CD14-positive monocyte (primary cell): ENCODE data around the gene SLC27A6. TPM values are rescaled to one million over a fixed set of nuclear protein-coding genes. Genes with fewer than 3 reads are reported as not detected.

Experiments used
- DNase-seq, 3 donors: peaks; one replicate each; pipeline ENCODE4 v3.0.0-alpha.2; 2011 to 2022
- H2AFZ ChIP-seq: 2 replicates; pipeline ENCODE4 v1.6.0; 2012; ENCODE audit warnings: mild to moderate bottlenecking, low read depth, low read length, inconsistent platforms; ENCODE audit not compliant: insufficient read depth, poor library complexity, severe bottlenecking
- H3K27ac ChIP-seq, 2 donors: 1 replicate in 1 of 2; 2 replicates in 1 of 2; pipeline ENCODE4 v1.5.1; 2012 to 2013; ENCODE audit warnings: low read length in 2 of 2, control low read depth in 1 of 2, inconsistent platforms in 1 of 2, low read depth in 1 of 2, mild to moderate bottlenecking in 1 of 2
- H3K27me3 ChIP-seq, 2 donors: one replicate each; pipeline versions ENCODE4 v1.6.0 to v1.6.1; 2011 to 2013; ENCODE audit warnings: low read length in 2 of 2; ENCODE audit not compliant: control insufficient read depth in 2 of 2, insufficient read depth in 2 of 2
- H3K36me3 ChIP-seq, 2 donors: replicated peaks in 1 of 2; 1 replicate in 1 of 2; 2 replicates in 1 of 2; pipeline versions ENCODE4 v1.5.1 to v1.6.1; 2012 to 2013; ENCODE audit warnings: low read length in 2 of 2, control low read depth in 1 of 2, inconsistent platforms in 1 of 2, mild to moderate bottlenecking in 1 of 2; ENCODE audit not compliant: insufficient read depth in 2 of 2, control insufficient read depth in 1 of 2
- H3K4me1 ChIP-seq, 2 donors: 1 replicate in 1 of 2; 2 replicates in 1 of 2; pipeline versions ENCODE4 v1.5.1 to v1.6.1; 2012 to 2013; ENCODE audit warnings: low read length in 2 of 2, control low read depth in 1 of 2, inconsistent platforms in 1 of 2, mild to moderate bottlenecking in 1 of 2, moderate library complexity in 1 of 2; ENCODE audit not compliant: insufficient read depth in 2 of 2, control insufficient read depth in 1 of 2
- H3K4me2 ChIP-seq: replicated peaks from 2 replicates; pipeline ENCODE3; 2012; ENCODE audit warnings: low read length, moderate library complexity, mild to moderate bottlenecking; ENCODE audit not compliant: poor library complexity, severe bottlenecking; ENCODE audit errors: extremely low read depth
- H3K4me3 ChIP-seq, 3 experiments: fragments of 200-600 bp in 1 of 3; sonication (generic) in 1 of 3; replicated peaks in 1 of 3; 1 replicate in 2 of 3; 2 replicates in 1 of 3; pipeline ENCODE4 v1.5.1; 2011 to 2013; ENCODE audit warnings: low read length in 3 of 3, mild to moderate bottlenecking in 3 of 3, control low read depth in 2 of 3, low read depth in 2 of 3, inconsistent platforms in 1 of 3, moderate library complexity in 1 of 3
- H3K79me2 ChIP-seq: 2 replicates; pipeline ENCODE4 v1.6.0; 2012; ENCODE audit warnings: mild to moderate bottlenecking, control low read depth, inconsistent platforms, low read length, moderate library complexity; ENCODE audit not compliant: insufficient read depth
- H3K9ac ChIP-seq: 2 replicates; pipeline ENCODE4 v1.6.0; 2017; ENCODE audit warnings: low read length, mild to moderate bottlenecking; ENCODE audit not compliant: insufficient read depth, poor library complexity, severe bottlenecking
- H3K9me3 ChIP-seq, 2 donors: replicated peaks in 1 of 2; 1 replicate in 1 of 2; 2 replicates in 1 of 2; pipeline versions ENCODE4 v1.5.1 to v1.6.1; 2012 to 2013; ENCODE audit warnings: low read length in 2 of 2, control low read depth in 1 of 2; ENCODE audit not compliant: control insufficient read depth in 1 of 2, insufficient read depth in 1 of 2
- H4K20me1 ChIP-seq: 2 replicates; pipeline ENCODE4 v1.6.0; 2012; ENCODE audit warnings: mild to moderate bottlenecking, low read length, control low read depth, moderate library complexity; ENCODE audit not compliant: insufficient read depth
- H3K27ac Mint-ChIP-seq, 7 donors: one replicate each; pipeline ENCODE4 v1.8.0; 2020; ENCODE audit warnings: mild to moderate bottlenecking in 7 of 7, mixed read lengths in 7 of 7, moderate library complexity in 6 of 7, inconsistent platforms in 2 of 7
- H3K27me3 Mint-ChIP-seq, 3 donors: one replicate each; pipeline ENCODE4 v1.8.0; 2021 to 2022; ENCODE audit warnings: low read depth in 3 of 3, mild to moderate bottlenecking in 3 of 3, mixed read lengths in 3 of 3, moderate library complexity in 3 of 3, inconsistent platforms in 1 of 3
- H3K36me3 Mint-ChIP-seq, 2 donors: one replicate each; pipeline ENCODE4 v1.8.0; 2020; ENCODE audit warnings: mixed read lengths in 2 of 2, inconsistent platforms in 1 of 2, mild to moderate bottlenecking in 1 of 2
- H3K4me1 Mint-ChIP-seq: one replicate; pipeline ENCODE4 v1.8.0; 2020; ENCODE audit warnings: mild to moderate bottlenecking, mixed read lengths
- H3K4me3 Mint-ChIP-seq, 2 donors: one replicate each; pipeline ENCODE4 v1.8.0; 2020; ENCODE audit warnings: mild to moderate bottlenecking in 2 of 2, mixed read lengths in 2 of 2, moderate library complexity in 1 of 2
- H3K9me3 Mint-ChIP-seq, 7 donors: one replicate each; pipeline ENCODE4 v1.8.0; 2020 to 2022; ENCODE audit warnings: mixed read lengths in 7 of 7, mild to moderate bottlenecking in 6 of 7, moderate library complexity in 6 of 7, inconsistent platforms in 2 of 7
- WGBS: methylation state at CpG from one replicate; pipeline ENCODE4 v1.1.5; 2013; ENCODE audit warnings: missing lambda C conversion rate; ENCODE audit not compliant: insufficient coverage; 5-methylcytosine and 5-hydroxymethylcytosine counted together
- intact Hi-C, 2 donors: fragments of 100-400 bp; cut with micrococcal nuclease; formaldehyde crosslinking; loops; one replicate each; pipeline versions ENCODE4 v1.15.0 to v1.15.1; 2023
- polyA plus RNA-seq, 3 donors: library from polyadenylated mRNA; depleted of rRNA in 1 of 3; unstranded in 2 of 3; stranded (reverse) in 1 of 3; fragments of 300-500 nt in 2 of 3; fragments of >200 nt in 1 of 3; fragmentation: Illumina TruSeq in 2 of 3; gene quantifications; 1 replicate in 2 of 3; 2 replicates in 1 of 3; pipeline ENCODE4 v1.2.3, GENCODE V29; 2012 to 2021
- TF ChIP-seq, protein P1 (sequence below): fragments of 200-600 bp; IDR thresholded peaks from one replicate; pipeline ENCODE4 v1.8.0; 2022; ENCODE audit warnings: antibody characterized with exemption, mild to moderate bottlenecking

The SLC27A6 gene
- polyA plus RNA-seq, 3 donors: not detected

DNA sequence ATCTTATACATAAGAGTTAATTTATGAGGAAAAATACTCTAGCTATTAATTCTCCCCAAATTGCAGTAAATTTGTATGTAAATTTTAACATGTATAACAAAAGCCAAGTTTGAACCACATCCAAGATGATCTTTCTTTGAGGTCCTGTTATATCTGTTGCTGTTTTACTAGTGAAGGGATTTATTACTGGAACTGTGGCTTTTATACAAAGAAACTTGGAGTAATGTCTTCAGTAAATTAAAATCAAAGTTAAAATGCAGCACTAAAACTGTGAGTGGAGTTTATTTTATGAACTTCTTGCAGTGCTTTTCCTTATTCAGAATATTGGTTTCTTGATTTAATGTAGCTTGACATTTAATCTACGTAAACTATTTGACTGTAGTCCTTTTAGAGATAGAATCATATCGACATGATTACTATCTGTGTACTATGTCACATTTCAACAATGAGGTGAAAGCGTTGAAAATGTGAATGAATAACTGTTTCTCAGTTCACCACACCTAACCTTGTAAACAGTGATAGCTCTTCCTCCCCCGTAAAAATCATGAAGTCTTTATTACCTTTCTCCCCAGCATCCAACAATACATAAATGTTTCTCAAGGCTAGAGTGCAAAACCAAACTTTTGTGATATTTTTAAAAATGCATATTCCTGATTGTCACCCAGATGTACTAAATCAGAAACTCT lies 76.1 kb downstream of the SLC27A6 start:
- Mint-ChIP-seq H3K4me3 (no peak overlapping the region), H3K4me1 (no peaks in the 10 kb centered on the region), H3K9me3 (peaks cover 8 to 20% (median 12%) of the 10 kb centered on the region in 7 donors), H3K27me3 (peaks cover 0 to 1% (median 0%) of the 10 kb centered on the region in 3 donors), H3K27ac (no peak overlapping the region), H3K36me3 (no peaks in the 10 kb centered on the region)
- H3K4me2 ChIP-seq: no peak overlapping the region
- intact Hi-C loops: no loop called here
- peaks cover 3 to 13% of the 10 kb centered on the region in 2 donors for H3K9me3 ChIP-seq
- no peaks in the 10 kb centered on the region for H3K4me1 ChIP-seq
- H3K79me2 ChIP-seq: no peaks in the 10 kb centered on the region
- H3K4me3 ChIP-seq: no peak overlapping the region
- DNase-seq: no peak
- H3K27me3 ChIP-seq: no peaks in the 10 kb centered on the region
- no peak overlapping the region for H3K9ac ChIP-seq
- H3K27ac ChIP-seq: no peak overlapping the region
- 20% methylated on average over 1 of the region's 4 CpGs for WGBS
- TF ChIP-seq, protein P1, sequence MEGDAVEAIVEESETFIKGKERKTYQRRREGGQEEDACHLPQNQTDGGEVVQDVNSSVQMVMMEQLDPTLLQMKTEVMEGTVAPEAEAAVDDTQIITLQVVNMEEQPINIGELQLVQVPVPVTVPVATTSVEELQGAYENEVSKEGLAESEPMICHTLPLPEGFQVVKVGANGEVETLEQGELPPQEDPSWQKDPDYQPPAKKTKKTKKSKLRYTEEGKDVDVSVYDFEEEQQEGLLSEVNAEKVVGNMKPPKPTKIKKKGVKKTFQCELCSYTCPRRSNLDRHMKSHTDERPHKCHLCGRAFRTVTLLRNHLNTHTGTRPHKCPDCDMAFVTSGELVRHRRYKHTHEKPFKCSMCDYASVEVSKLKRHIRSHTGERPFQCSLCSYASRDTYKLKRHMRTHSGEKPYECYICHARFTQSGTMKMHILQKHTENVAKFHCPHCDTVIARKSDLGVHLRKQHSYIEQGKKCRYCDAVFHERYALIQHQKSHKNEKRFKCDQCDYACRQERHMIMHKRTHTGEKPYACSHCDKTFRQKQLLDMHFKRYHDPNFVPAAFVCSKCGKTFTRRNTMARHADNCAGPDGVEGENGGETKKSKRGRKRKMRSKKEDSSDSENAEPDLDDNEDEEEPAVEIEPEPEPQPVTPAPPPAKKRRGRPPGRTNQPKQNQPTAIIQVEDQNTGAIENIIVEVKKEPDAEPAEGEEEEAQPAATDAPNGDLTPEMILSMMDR: no peak
- no peaks in the 10 kb centered on the region for H4K20me1 ChIP-seq
- H3K36me3 ChIP-seq: no peaks in the 10 kb centered on the region
- no peak overlapping the region for H2AFZ ChIP-seq

DNA sequence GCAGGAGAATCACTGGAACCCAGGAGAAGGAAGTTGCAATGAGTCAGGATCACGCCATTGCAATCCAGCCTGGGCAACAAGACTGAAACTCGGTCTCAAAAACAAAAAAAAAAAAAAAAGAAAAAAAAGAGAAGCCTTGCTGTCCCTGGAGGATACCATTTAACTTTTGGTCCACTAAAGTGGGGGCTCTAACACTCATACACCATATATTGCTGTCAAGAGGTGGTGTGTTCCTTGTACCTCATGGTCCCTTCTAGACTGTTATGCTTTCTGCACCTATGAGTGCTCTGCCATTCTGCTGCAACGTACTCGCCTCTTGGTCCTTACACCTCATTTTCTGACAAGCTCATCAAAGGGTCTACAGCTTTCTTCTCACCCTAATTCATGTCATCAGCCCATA lies 77.0 kb downstream of the SLC27A6 start:
- Histone ChIP-seq H3K79me2 (no peaks in the 10 kb centered on the region), H3K4me2 (no peak overlapping the region), H3K27me3 (no peaks in the 10 kb centered on the region), H3K4me3 (no peak overlapping the region), H2AFZ (no peak overlapping the region), H3K27ac (no peak overlapping the region), H3K36me3 (no peaks in the 10 kb centered on the region), H3K9ac (no peak overlapping the region), H3K4me1 (no peaks in the 10 kb centered on the region), H4K20me1 (no peaks in the 10 kb centered on the region), H3K9me3 (peaks cover 0 to 11% of the 10 kb centered on the region in 2 donors)
- peaks cover 0 to 1% (median 0%) of the 10 kb centered on the region in 3 donors for H3K27me3 Mint-ChIP-seq
- H3K9me3 Mint-ChIP-seq: peaks cover 8 to 21% (median 12%) of the 10 kb centered on the region in 7 donors
- H3K27ac Mint-ChIP-seq: no peak overlapping the region
- DNase-seq: no peak
- H3K36me3 Mint-ChIP-seq: no peaks in the 10 kb centered on the region
- intact Hi-C loops: no loop called here
- no peak overlapping the region for H3K4me3 Mint-ChIP-seq
- TF ChIP-seq, protein P1: no peak
- no peaks in the 10 kb centered on the region for H3K4me1 Mint-ChIP-seq
- WGBS: 89% methylated on average over 2 of the region's 4 CpGs
